GM18517 (cell line): ENCODE data around the gene VGLL3.

Experiments used
- ATAC-seq: cut with Tn5 transposase; IDR thresholded peaks from one replicate; pipeline ENCODE4 v1.9.1; 2021; ENCODE audit warnings: mild to moderate bottlenecking, moderate library complexity; ENCODE audit not compliant: unreplicated experiment

The VGLL3 gene

DNA sequence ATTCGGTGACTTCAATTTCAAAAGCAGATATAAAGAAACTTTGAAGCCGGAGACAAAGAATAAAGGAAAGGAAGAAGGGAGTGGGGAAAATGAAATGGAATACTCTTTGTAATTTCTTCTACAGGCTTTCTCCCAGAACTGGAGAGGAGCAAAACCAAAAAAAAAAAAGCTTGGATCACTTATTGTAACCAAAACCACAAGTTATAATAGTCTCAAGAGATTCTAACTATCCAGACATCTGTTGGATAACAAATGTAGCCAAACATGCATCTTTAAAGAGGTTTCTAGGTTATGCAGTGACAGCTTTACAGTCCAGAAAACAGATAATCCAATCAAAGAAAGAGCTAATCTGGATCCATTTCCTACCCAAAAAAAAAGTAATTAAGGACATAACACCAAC is 36.2 kb downstream of the VGLL3 start:
- no peak for ATAC-seq

DNA sequence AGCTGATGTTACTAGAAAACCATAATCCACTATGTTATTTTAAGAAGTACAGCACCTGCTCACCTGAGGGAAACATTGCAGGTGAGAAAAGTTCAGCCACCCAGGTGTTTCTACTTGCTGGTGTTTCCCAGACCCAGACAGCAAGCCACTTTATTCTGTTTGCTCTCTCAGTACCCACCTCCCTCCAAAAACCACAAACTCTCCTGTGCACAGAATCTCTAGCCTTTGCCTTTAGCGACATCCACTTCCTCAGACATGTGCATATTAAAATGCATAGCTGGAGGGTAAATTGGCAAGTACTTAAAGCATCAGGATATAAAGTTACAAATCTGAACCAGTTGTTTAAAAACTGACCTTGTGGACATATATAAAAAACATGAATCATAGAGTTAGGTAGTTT is 36.7 kb downstream of the VGLL3 start:
- ATAC-seq = no peak

DNA sequence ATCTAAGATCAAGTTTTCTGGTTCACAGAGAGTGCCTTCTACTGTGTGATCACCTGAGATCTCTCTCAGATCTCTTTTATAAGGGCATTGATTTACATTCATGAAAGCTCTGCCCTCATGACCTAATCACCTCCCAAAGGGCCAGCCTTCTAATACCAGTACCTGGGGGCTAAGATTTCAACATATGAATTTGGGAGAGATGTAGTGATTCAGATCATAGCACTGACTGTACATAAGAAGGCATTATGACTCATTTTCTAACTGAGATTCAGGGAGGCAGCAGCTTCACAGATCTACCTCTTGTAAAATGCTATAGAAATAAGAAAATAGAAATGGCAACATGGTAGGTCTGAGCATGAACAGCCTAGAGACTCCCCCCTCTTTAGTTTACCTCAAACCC is 39.6 kb downstream of the VGLL3 start:
- no peak for ATAC-seq

DNA sequence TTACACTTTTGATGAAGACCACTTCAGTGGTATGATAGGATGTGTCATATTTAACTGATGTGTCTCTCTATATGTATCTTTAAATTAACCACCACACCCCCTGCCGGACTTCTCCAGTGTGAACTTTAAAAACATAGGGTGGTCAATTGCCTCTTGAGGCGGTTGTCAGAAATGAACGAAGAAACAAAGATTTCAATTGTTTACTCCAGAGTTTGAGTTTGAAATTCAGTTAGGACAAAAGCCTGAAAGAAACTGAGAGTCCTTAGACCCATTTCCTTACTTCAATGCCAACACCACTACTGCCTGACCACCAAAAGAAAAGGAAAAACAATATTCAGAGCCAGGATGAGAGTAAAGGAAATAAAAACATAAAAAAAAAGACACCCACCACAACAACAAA is 40.2 kb downstream of the VGLL3 start:
- ATAC-seq = no peak

DNA sequence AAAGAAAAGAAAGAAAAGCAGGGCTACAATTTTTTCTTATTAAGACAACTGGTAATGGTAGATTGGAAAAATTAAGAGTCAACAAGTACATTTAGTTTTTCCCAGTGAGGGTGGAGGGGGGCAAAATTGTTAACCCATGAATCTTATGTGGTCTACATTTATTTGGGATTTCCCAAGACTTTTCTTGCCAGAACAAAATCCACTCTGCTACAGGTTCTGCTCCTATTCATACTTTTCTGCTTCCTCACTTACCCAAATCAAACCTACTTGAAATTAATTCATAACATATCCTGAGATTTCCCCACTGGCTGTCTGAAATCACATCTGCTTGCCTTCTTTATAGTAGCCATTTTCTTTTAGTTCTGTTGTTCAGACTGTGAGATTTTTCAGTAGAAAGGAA is 41.1 kb downstream of the VGLL3 start:
- no peak for ATAC-seq

DNA sequence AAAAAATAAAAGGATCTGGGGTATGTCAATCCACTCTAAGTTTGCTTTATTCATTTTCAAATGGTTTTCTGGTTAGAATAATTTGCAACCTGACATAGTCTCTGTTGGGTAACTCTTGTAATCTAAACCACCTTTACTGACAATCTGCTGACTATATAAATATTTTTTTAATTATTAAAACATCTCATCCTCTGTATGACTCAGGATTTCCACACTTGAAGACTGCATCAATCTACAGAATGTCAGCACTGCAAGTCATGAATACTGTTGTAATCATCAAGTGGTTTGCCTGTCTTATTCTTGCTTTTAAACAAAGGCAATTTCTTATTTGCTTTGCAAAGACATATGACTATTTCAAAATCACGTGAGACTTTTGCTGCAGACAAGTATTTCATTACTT is 42.1 kb downstream of the VGLL3 start:
- ATAC-seq = no peak

DNA sequence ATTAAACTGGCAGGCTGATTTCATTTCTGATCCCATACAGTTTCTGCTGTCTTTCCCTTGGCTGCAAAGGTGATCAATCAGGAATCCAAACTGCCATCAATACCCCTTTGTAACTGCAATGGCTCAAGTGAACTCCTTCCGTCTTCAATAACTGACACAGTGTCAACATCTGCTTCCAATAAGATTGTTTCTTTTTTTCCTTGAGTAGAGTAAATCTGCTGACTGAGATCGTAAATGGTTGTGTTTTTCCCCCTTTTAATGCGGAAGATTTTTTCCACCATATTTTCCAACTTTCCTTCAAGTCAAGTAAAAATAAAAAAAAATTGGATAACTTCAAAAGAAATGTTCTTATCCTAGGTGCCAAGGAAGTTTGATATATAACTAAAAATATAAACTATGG is 48.7 kb downstream of the VGLL3 start:
- ATAC-seq = no peak

DNA sequence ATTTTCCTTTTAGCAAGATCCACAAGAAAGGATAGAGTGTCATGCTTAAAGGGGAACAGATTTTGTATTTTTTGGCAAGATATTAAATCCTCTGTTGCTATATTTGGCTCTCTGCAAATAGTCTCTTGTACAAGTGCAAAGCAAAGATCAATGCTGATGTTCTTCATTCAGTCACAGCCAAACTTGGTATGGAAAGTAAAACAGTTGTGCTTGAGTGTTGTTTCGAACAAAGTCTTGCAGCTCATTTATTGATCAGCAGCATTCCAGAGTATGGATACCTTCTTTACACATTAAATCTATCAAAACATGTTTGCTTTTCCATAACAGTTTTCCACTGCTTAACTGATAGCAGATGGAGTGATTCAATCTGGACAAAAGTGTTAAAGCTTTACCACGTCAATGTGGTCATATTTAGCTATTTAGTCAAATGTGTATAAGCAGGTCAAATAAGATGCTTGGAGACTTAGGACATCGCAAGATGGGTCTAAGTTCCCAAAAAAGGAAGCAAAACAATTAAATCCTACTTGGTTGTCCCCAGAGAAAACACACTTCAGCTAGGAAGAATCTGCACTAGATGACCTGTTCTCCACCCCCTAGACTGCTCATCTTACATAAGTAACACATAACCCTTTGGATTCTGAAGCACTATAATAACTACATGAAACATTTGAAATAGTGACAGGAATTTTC is 52.4 kb downstream of the VGLL3 start:
- no peak for ATAC-seq

DNA sequence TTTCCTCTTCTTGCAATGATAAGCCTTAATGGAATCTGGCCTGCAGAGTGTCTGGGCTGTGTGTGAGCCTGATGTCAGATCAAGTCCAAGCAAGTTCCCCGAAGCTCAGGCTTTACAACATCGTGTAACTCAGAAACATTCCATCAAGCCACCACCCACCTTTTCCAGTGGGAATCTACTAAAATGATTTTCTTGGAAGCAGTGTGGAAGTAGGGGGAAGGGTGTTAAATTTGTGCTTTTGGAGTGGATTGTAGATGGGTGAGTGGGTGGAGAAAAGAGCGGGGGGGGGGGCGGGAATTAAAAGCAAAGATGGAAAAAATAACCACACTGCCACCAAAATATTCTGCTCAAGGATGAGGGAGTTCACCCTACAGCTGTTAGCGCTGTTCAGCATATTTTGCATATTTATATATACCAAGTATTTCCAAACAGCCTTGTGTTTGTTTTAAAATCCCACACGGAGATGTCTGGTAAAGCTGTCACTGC is 53.6 kb downstream of the VGLL3 start:
- ATAC-seq = no peak

DNA sequence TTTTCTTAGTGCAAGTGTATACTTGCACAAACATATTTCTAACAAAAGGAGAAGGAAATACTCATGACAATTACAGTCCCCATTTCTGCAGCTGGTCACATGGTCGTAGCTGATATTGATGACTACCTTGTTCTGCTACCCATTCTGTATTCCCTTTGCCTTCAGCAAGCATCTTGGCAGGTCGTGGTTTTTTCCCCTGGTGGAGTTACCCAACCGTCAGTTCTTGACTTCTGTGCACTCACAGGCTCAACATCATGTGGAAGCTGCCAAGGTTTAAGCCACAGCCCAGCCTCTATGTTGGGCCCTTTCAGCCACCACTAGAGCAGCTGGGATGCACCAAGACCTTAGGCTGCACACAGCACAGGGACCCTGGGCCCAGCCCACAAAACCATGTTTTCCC is 56.1 kb downstream of the VGLL3 start:
- no peak for ATAC-seq

DNA sequence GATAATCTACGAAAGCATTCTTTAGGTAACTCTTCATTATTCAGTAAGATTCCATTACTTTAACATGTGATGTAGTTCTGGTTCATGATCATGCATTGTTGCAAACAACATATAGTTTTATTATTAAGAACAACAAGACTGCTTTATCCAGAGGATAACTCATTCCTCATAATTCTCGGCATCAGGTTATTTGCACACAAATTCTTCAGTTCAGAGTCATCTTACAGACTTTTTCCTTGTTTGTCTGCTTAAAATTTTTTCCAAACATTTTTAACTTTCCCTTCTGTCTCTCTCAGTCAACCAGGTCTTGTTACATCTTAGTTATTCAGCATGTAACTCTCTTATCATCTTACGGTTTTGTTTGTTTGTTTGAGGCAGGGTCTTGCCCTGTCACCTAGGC is 60.1 kb downstream of the VGLL3 start:
- no peak for ATAC-seq

DNA sequence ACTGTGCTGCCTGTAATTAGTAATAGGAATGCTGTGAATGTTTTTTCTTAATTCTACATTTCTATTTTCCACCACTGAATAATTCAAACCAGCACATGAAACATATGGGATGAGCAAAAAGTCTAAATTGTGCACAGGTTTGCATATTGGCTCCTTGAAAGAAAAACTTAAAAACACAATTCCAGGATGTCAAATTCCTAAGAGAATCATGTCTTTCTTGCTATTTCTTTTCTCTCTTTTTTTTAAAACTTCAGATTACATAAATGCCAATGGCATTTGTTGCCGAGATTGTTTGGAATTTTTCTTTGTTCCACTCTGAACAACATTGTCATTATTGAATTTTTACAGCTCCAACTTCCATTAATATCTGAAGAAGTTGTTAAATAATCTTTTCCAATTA is 60.8 kb downstream of the VGLL3 start:
- ATAC-seq = no peak

DNA sequence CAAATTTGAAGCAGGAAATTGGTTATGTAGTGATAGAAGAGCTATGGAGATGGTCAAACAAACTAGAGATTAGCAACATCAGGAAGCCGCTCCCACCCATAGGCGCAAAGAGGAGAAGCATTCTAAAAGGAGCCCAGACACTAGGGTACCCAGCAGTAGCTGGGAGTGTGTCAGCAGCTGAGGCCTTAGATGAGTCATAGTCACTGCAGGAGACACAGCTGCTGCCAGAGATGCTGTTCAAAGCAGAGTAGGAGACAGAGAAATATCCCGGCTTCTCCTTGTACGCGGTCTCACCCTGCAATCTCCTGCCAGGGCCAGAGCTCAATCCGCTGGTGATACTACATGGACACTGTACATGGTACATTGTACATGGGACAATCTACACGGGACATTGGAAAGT is 61.9 kb downstream of the VGLL3 start:
- no peak for ATAC-seq

DNA sequence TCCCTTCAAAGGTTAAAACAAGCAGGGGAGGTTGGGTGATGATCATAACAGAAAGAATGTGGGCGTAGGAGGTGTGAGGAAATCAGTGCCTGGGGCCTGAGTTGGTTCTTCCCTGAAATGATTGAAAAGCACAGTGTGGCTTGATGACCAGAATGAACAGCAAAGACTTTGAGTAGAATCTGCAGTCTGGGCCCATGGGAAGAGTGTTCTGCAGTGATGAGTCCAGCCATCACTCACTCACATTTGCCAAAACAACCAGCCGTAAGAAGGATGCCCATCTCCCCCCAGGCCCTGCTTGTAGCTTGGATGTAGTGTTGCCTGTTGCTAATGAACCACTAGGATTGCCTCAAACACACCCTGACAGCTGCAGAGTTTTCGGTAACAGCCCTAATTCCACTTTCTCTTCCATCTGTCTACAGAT is 67.9 kb downstream of the VGLL3 start:
- no peak for ATAC-seq

DNA sequence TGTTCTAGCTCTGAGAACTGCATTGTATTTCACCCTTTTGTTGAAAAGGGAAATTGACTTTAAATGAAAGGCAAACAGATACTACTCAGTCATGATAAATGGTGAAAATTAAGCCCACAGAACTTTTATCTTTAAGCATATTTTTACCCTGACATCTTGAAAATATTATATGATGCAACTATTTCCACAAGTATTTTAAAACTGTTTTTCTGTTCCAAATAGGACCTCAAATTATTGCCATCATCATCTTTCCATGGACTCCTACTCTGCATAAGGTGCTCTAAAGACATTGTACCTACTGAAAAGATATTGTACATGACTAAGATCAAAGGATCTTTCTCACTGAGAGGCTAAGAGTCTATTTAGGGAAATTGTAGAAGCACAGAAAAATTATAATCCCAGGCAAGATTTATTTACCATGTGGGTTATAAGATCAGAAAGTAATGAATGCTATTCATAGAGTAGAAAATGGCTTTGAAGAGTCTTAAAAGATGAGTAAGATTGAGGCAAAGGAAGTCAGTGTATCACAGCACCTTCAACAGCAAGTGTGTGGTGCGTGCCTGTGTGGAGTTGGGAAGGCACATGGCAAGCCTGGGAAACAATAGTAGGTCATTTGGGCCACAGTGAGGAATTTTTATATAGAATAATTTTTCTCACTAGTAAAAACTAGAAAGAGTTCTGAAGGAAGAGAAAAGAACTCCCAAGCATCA is 68.8 kb downstream of the VGLL3 start:
- ATAC-seq = no peak

DNA sequence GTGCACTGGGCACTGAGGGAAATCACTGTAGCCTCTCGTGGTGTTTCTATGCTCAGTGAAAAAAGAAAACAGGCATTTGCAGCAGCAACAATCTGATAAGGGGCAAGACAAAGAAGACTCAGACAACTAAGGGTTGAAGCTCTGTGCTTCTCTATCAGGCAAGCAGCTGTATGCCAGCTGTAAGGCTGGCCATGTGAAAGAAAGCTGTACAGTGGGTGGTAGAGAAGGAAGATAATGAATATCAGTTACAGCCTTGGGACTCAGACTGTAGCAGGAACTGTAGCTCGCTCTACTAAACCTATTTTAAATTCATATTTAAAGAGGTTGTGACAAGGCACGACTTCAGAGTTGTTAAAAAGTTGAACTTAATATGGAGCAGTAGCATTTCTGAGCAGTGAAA is 76.3 kb downstream of the VGLL3 start:
- no peak for ATAC-seq

DNA sequence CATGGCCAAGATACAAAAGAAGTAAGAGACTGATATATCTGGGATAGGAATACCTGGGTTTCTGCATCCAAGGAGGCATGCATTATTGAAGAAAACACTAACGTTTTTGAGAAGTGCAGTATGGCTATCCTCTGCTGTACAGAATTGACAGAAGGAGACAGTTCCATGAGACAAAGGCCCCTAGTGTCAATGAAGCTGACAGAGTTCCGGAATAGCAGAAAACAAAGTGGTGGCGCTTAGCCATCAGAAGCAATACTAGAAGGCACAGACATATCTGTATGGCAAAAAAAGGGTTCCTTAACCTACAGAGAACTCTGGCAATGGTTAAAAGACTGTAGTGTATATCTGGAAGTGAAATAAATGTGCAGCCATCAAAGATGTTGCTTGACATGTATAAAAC is 77.8 kb downstream of the VGLL3 start:
- no peak for ATAC-seq

DNA sequence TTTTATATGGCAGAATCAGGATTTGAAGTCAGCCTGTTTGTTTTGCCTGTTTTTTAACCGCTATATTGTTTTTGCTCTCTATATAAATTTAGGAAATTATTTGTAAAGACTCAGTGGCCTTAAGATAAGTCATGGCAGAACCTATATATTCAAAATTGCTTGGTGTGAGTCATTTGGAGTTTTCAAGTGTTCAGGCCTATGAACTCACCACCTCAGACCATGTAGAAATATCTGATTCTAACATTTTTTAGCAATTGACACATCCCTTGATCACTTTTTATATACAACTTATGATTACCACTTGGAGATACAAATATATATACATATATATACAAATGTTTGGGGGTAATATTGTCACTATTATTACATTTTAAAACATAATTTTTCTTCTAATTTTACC is 95.7 kb downstream of the VGLL3 start:
- ATAC-seq = no peak

DNA sequence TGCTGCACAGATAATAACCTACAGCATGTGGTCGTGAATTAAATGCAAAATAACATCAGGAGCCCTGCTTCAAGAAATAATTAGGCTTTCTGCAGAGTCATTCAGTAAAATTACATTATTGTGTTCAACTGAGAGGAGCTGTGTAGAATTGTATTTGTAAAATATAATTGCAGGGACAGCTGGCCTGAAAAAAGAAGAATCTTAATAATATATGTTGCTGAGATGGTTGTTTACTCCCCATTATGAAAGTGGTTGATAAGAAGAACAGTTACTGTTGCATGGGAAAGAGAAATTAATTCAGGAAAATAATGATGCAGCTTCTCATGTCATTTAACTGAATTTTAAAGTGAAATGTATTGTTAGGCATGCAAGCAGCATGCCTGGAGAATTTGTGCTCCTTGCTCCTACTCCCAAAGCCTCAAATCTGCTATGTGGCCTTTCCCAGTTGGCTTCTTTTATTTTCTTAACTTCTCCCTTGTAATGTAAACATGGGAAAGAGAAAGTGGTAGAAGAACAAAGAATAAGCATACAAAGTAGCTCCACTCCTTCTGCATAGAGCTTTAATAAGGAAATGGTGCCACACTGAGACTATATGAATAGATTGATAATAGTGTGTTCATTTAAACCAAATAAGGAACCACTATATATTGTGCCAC is 100.1 kb downstream of the VGLL3 start:
- no peak for ATAC-seq
